ENCODE data around the gene IL18BP.

- TF ChIP-seq, protein P1, sequence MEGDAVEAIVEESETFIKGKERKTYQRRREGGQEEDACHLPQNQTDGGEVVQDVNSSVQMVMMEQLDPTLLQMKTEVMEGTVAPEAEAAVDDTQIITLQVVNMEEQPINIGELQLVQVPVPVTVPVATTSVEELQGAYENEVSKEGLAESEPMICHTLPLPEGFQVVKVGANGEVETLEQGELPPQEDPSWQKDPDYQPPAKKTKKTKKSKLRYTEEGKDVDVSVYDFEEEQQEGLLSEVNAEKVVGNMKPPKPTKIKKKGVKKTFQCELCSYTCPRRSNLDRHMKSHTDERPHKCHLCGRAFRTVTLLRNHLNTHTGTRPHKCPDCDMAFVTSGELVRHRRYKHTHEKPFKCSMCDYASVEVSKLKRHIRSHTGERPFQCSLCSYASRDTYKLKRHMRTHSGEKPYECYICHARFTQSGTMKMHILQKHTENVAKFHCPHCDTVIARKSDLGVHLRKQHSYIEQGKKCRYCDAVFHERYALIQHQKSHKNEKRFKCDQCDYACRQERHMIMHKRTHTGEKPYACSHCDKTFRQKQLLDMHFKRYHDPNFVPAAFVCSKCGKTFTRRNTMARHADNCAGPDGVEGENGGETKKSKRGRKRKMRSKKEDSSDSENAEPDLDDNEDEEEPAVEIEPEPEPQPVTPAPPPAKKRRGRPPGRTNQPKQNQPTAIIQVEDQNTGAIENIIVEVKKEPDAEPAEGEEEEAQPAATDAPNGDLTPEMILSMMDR (IDR thresholded peaks at IDR 0.05) = no peak
- TF ChIP-seq REST (IDR thresholded peaks at IDR 0.05; ENCODE audit: insufficient read depth in 1 of 2, low read depth in 2 of 2, low read length in 1 of 2) = no peak
- TF ChIP-seq POLR2AphosphoS5 (IDR thresholded peaks at IDR 0.05; ENCODE audit: low read depth, low read length) = no peak
- no peak for TF ChIP-seq SIN3A (IDR thresholded peaks at IDR 0.05; ENCODE audit: borderline replicate concordance, insufficient read depth, low read depth, low read length)
Observed at GRCh38 chr11:72003776-72004171, 5.1 kb downstream of the IL18BP start.
